Measurements from ENCODE around the gene MSANTD3. TPM values are rescaled to one million over a fixed set of nuclear protein-coding genes. Genes with fewer than 3 reads are reported as not detected.

The MSANTD3 gene
- total and polyA plus RNA-seq, 3 donors from 2014 or later: 11.5 to 24.9 (median 16.9) TPM

DNA sequence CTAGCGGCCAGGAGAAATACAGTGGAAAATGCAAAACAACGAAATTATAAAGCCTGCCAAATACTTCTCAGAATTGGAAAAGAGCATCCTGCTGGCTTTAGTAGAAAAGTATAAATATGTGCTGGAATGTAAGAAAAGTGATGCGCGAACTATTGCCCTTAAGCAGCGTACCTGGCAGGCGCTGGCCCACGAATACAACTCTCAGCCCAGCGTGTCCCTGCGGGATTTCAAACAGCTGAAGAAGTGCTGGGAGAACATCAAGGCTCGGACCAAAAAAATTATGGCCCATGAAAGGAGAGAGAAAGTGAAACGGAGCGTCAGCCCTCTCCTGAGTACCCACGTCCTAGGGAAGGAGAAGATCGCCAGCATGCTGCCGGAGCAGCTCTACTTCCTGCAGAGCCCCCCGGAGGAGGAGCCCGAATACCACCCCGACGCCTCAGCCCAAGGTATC, 15.0 kb downstream of the MSANTD3 start:
- DNase-seq: no peak
- H3K27me3 ChIP-seq: no peaks in the 10 kb centered on the region
- no peak overlapping the region for H3K4me3 ChIP-seq
- intact Hi-C loops (cut with DNase I; ENCODE audit: low total_unique reads): no loop called here
- 67 to 74% methylated on average over 19 of the region's 19 CpGs for WGBS, 2 donors
- H3K36me3 ChIP-seq (ENCODE audit: low read depth, missing control alignments): no peaks in the 10 kb centered on the region
- H3K4me1 ChIP-seq: no peaks in the 10 kb centered on the region
- H3K9me3 ChIP-seq: no peaks in the 10 kb centered on the region
- no peak overlapping the region for H3K27ac ChIP-seq
- TF ChIP-seq, protein P1, sequence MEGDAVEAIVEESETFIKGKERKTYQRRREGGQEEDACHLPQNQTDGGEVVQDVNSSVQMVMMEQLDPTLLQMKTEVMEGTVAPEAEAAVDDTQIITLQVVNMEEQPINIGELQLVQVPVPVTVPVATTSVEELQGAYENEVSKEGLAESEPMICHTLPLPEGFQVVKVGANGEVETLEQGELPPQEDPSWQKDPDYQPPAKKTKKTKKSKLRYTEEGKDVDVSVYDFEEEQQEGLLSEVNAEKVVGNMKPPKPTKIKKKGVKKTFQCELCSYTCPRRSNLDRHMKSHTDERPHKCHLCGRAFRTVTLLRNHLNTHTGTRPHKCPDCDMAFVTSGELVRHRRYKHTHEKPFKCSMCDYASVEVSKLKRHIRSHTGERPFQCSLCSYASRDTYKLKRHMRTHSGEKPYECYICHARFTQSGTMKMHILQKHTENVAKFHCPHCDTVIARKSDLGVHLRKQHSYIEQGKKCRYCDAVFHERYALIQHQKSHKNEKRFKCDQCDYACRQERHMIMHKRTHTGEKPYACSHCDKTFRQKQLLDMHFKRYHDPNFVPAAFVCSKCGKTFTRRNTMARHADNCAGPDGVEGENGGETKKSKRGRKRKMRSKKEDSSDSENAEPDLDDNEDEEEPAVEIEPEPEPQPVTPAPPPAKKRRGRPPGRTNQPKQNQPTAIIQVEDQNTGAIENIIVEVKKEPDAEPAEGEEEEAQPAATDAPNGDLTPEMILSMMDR (IDR thresholded peaks at IDR 0.05): no peak
- no peak for TF ChIP-seq POLR2A (IDR thresholded peaks at IDR 0.05)

DNA sequence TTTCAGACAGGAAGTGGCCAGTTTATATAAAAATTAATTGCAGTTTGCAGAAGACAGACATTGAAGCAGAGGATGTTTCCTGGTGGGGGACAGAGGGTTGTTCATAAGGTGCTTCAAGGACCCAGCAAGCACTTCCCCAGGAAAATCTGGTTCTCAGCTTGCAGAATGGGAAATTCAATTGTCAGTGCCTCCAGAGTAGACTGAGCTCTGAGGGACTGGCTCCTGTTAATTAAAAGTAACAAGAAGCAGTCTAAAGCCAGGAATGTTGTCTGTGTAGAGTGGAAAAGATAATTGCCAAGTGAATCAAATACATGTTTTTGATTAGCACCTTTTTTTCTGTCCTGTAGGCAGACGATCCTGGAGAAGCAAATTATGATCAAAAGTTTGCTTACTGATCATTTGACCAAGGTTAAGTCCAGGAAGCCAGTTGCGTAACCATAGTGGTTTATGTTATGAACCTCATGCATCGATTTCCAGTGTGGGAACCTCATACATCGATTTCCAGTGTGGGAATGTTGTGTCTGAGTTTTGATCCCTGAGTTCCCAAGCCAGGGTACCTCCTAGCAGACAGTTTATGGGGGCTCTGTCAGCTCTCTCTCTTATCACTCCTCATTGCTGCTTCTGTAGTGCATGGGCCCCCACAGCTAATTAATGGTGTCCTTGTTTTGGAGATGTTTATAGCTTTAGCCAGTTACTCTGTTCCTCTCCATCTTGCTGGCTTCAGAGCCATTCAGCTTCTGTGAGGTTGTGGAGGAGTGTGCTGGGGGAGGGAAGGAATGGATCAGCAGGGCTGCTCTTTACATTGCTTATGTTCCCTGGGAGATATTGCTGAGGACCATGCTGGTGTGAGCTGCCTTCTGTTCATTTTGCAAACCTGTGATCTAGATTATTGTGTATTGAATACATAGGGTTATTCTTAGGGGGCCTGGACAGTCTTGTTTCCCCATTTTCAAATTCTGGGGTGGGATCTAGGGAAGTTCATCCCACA, 17.1 kb downstream of the MSANTD3 start:
- 58 to 60% methylated on average over 4 of the region's 4 CpGs for WGBS, 2 donors
- Histone ChIP-seq H3K27ac (no peak overlapping the region), H3K9me3 (no peaks in the 10 kb centered on the region), H3K4me1 (no peaks in the 10 kb centered on the region), H3K27me3 (no peaks in the 10 kb centered on the region), H3K4me3 (no peak overlapping the region), H3K36me3 (ENCODE audit: low read depth, missing control alignments) (no peaks in the 10 kb centered on the region)
- intact Hi-C loops (cut with DNase I; ENCODE audit: low total_unique reads): no loop called here
- DNase-seq: no peak
- TF ChIP-seq, protein P1 (IDR thresholded peaks at IDR 0.05): no peak
- no peak for TF ChIP-seq POLR2A (IDR thresholded peaks at IDR 0.05)

DNA sequence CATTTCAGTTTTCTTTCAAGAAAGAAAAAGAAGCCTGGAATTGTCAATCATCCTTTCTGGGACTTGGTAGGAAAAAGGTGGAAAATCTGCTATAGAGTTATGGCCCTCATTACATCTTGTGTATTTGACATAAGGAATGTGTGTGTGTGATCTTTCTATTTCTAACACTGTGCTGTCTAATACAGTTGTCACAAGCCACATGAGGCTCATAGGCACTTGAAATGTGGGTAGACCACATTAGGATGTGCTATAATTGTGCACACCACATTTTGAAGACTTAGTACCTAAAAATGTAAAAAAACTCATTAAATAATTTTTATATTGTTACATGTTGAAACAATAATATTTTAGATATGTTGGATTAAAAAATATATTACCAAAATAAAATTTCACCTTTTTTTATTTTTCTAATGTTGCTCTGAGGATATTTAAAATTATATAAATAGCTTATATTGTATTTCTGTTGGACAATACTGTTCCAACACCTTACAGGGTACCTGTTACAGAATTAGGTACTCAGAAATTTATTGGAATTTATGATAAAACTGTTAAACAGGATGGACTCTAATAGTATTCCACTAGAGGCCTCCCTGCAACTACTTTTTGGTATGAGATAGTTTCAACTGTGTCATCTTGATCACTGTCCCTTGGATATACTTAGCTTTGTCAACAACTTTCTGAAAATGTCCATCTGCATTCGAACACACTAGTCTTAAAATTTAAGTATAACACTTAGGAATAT, 18.4 kb downstream of the MSANTD3 start:
- Histone ChIP-seq H3K9me3 (no peaks in the 10 kb centered on the region), H3K36me3 (ENCODE audit: low read depth, missing control alignments) (no peaks in the 10 kb centered on the region), H3K27me3 (no peaks in the 10 kb centered on the region), H3K4me1 (no peaks in the 10 kb centered on the region), H3K4me3 (no peak overlapping the region), H3K27ac (no peak overlapping the region)
- TF ChIP-seq, protein P1 (IDR thresholded peaks at IDR 0.05): no peak
- TF ChIP-seq POLR2A (IDR thresholded peaks at IDR 0.05): no peak
- intact Hi-C loops (cut with DNase I; ENCODE audit: low total_unique reads): no loop called here
- 91 to 96% methylated on average over 1 of the region's 1 CpG for WGBS, 2 donors
- DNase-seq: no peak

DNA sequence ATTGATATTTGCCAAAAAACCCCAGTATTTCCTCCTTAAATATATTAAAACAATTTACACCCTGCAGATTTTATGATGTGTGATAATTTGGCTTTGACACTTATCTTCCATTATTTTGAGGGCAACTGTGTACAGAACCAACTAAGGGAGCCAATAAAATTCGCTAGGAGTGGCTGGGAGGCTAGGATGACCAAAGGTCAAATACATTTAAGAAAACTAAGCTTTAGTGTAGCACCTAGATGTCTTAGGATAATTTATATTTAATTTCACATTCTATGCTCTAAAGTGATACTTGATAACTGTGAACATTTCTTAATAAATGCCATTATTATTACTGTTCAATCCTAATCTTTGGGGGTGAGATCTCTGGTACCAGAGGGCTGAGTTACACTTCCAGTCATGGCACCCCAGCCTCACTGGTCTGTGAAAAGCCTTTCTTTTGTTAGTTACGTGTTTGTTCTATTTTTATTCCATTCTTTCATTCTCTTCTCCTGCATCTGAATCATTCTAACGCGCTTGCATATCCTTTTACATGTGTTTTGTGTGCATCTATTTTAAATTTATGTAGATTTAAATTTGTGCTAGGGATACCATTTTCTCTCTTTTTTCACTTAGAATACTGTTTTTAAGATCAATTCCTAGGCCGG, 19.1 kb downstream of the MSANTD3 start:
- no peaks in the 10 kb centered on the region for H3K9me3 ChIP-seq
- intact Hi-C loops (cut with DNase I; ENCODE audit: low total_unique reads): no loop called here
- no peak for TF ChIP-seq POLR2A (IDR thresholded peaks at IDR 0.05)
- TF ChIP-seq, protein P1 (IDR thresholded peaks at IDR 0.05): no peak
- WGBS, 2 donors: 92 to 98% methylated on average over 5 of the region's 5 CpGs
- DNase-seq: no peak
- H3K27me3 ChIP-seq: no peaks in the 10 kb centered on the region
- no peak overlapping the region for H3K27ac ChIP-seq
- H3K4me3 ChIP-seq: no peak overlapping the region
- H3K4me1 ChIP-seq: no peaks in the 10 kb centered on the region
- no peaks in the 10 kb centered on the region for H3K36me3 ChIP-seq (ENCODE audit: low read depth, missing control alignments)
